ENCODE results near the gene ITGB3. TPM values are rescaled to one million over a fixed set of nuclear protein-coding genes. Genes with fewer than 3 reads are reported as not detected.

Gene ITGB3
- total RNA-seq, 1 donor from 2014 or later, result 116 TPM

DNA sequence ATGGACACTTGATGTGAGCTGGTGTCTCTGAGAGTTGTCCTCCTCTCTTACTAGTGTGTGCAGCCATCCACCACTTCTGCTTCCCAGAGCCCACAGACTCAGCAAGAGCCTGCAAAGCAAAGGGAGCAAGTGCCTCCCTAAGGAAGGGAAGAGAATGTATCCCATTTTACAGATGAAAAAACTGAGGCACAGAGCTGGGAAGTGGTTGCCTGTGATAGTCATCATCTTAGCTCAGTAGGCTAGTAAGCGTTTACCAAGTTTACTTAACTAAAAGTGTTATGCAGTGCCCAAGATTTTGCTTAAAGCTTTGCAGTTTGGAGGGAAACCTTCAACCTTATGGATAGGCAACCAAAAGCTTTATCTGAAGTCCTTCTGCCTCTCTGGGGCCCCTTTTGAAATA, 47.1 kb downstream of the ITGB3 start:
- DNase-seq, result no peak

GRCh38 chr17:47301161-47301560, 47.5 kb downstream of the ITGB3 start:
- no peak for DNase-seq

DNA sequence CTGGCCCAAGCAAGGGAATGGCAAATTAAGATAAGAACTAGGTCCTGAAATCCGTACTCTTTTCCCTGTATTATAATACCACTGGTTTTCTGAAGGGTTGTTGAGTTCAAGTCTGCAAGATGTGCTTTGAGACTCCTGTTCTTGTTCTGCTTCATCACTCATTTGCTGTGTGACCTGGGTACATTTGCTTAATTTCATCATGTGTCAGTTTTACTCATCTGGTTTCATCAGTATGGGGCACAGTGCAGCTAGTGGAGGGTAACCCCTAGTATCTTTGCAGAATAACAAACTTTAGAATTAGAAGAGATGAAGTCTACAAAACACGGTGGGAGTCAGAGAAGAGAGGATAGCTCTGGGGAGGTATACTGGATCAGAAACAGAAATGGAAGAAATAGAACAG, 48.2 kb downstream of the ITGB3 start:
- no peak for DNase-seq

DNA sequence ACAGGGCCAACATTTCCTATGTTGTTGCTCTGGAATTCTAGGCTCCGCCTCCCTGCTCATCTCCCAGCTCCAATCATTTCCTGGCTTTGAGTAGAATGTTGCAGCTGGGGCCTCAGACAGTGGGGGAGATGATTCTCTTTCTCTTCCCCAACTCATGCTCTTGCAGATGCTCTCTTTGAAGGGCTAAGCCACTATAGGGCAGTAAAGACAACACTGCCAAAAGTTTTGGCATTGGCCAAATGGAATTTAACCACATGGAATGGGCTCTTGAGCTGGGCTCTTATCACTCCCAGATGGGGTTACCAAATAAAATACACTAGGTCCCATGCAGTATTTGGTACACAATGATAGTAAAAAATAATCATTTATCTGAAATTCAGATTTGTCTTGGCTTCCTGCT, 50.6 kb downstream of the ITGB3 start:
- DNase-seq, result peak; percentile 16

GRCh38 chr17:47305302-47305923, 51.8 kb downstream of the ITGB3 start:
- DNase-seq, result peak; percentile 96

DNA sequence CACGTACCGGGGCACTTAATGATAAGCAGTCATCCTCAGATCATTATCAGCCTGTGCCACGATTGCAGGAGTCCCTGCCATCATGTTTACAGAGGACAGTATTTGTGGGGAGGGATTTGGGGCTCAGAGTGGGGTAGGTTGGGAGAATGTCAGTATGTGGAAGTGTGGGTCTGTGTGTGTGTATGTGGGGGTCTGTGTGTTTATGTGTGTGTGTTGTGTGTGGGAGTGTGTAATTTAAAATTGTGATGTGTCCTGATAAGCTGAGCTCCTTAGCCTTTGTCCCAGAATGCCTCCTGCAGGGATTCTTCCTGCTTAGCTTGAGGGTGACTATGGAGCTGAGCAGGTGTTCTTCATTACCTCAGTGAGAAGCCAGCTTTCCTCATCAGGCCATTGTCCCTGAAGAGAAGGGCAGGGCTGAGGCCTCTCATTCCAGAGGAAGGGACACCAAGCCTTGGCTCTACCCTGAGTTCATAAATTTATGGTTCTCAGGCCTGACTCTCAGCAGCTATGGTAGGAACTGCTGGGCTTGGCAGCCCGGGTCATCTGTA, 56.6 kb downstream of the ITGB3 start:
- DNase-seq, result no peak

DNA sequence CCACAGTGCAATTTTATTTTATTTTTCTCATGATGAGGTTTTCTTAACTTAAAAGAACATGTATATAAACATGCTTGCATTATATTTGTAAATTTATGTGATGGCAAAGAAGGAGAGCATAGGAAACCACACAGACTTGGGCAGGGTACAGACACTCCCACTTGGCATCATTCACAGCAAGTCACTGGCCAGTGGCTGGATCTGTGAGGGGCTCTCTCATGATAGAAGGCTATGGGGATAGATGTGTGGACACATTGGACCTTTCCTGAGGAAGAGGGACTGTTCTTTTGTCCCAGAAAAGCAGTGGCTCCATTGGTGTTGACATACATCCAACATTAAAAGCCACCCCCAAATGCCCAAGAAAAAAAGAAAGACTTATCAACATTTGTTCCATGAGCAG, 57.8 kb downstream of the ITGB3 start:
- DNase-seq, result no peak

GRCh38 chr17:47315451-47316266, 62.0 kb downstream of the ITGB3 start:
- DNase-seq, result peak; percentile 90

- peak; percentile 67 for DNase-seq
Observed at GRCh38 chr17:47316311-47316710, 62.7 kb downstream of the ITGB3 start.

- no peak for DNase-seq
Observed at GRCh38 chr17:47317119-47317518, 63.5 kb downstream of the ITGB3 start.

- no peak for DNase-seq
Observed at GRCh38 chr17:47318197-47318918, 64.7 kb downstream of the ITGB3 start.

GRCh38 chr17:47320879-47321502, 67.4 kb downstream of the ITGB3 start:
- no peak for DNase-seq

- peak; percentile 96 for DNase-seq
Observed at GRCh38 chr17:47323382-47324223, 70.0 kb downstream of the ITGB3 start, which contains the start of gene EFCAB13. EFCAB13 (plus strand) TSS chr17:47323955; CDS start chr17:47328354, 4,399 bp downstream.

- DNase-seq, result peak; percentile 87
Observed at GRCh38 chr17:47324224-47325020, 70.8 kb downstream of the ITGB3 start.

DNA sequence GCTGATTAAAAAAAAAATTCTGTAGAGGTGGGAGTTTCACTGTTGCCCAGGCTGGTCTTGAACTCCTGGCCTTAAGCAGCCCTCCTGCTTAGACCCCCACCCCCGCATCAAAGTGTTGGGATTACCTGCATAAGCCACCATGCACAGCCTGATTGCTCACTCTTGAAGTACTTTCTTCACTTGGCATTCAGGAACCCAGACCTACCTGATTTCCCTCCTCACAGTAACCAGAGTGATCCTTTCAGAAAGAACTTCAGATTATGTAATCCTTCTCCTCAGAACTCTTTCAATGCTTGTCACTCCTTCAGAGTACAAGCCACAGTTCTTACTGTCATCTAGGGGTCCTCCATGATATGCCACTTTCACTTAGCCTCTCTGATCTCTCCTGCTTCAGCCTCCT, 71.5 kb downstream of the ITGB3 start:
- no peak for DNase-seq

DNA sequence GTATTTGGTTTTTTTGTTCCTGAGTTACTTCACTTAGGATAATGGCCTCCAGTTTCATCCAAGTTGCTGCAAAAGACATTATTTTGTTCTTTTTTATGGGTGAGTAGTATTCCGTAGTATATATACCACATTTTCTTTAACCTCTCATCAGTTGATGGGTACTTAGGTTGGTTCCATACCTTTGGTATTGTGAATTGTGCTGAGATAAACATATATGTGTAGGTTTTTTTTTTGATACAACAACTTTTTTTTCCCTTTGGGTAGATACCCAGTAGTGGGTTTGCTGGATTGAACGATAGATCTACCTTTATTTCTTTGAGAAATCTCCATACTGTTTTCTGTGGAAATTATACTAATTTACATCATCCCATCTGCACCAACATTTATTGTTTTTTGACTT, 76.9 kb downstream of the ITGB3 start:
- no peak for DNase-seq

- no peak for DNase-seq
Observed at GRCh38 chr17:47332287-47332686, 78.7 kb downstream of the ITGB3 start.

DNA sequence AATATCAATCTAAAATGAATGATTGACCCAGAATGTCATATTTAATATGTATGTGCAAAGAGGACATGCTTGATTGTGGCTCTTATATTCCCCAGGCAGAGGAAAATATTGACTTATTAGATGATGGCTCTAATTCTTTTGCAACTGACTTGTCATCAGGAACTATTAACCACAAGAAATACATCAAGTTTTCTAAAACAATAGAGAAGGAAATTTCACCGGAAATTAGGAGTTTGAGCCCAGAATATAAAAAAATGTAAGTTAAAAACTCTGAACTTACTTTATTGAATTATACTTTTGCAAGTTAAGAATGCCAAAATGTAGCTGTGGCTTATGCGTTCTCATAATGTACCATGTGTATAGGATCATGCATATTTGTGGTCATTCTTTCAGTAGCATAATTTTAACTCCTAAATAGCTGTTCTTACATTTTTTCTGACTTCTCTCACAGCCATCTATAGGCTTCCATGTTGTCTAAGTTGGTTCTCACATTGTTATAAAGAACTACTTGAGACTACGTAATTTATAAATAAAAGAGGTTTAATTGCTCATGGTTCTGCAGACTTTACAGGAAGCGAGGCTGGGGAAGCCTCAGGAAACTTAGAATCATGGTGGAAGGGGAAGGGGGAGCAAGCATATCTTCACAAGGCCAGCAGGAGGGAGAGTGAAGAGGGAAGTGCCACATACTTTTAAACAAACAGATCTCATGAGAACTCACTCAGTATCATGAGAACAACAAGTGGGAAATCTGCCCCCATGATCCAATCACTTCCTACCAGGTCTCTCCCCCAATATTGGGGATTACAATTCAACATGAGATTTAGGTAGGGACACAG, 81.7 kb downstream of the ITGB3 start:
- peak; percentile 79 for DNase-seq

DNA sequence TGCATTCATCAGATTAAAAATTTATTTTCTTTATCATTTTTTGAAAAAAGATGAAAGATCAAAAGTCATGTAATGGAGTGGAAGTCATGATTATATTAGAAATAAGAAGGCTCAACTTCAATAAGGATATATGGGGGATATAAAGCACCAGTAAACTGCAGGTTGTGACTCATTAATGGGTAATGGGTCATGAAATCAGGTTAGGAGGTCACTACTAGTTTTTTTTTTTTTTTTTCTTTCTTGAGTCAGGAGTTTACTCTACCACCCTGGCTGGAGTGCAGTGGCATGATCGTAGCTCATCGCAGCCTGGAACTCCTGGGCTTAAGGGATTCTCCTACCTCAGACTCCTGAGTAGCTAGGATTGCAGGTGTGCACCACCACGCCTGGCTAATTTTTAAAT, 84.4 kb downstream of the ITGB3 start:
- no peak for DNase-seq

DNA sequence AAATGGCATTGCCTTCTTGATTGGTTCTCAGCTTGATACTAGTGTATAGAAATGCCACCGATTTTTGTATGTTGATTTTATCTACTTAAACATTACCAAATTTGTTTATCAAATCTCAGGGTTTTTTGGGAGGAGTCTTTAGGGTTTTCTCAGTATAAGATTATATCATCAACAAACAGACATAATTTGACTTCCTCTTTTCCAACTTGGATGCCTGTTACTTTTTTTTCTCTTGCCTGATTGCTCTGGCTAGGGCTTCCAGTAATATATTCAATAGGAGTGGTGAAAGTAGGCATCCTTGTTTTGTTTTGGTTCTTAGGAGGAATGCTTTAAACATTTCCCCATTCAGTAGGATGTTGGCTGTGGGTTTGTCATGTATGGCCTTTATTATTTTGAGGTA, 99.2 kb downstream of the ITGB3 start:
- no peak for DNase-seq

Measured in dermis blood vessel endothelial cell (primary cell).